GM18508 (cell line): ENCODE measurements around the gene CNFN.

Experiments
- ATAC-seq: cut with Tn5 transposase; IDR thresholded peaks from one replicate; pipeline ENCODE4 v1.9.1; 2021; ENCODE audit warnings: moderate number of reproducible peaks; ENCODE audit not compliant: insufficient read depth, unreplicated experiment

Gene CNFN

DNA sequence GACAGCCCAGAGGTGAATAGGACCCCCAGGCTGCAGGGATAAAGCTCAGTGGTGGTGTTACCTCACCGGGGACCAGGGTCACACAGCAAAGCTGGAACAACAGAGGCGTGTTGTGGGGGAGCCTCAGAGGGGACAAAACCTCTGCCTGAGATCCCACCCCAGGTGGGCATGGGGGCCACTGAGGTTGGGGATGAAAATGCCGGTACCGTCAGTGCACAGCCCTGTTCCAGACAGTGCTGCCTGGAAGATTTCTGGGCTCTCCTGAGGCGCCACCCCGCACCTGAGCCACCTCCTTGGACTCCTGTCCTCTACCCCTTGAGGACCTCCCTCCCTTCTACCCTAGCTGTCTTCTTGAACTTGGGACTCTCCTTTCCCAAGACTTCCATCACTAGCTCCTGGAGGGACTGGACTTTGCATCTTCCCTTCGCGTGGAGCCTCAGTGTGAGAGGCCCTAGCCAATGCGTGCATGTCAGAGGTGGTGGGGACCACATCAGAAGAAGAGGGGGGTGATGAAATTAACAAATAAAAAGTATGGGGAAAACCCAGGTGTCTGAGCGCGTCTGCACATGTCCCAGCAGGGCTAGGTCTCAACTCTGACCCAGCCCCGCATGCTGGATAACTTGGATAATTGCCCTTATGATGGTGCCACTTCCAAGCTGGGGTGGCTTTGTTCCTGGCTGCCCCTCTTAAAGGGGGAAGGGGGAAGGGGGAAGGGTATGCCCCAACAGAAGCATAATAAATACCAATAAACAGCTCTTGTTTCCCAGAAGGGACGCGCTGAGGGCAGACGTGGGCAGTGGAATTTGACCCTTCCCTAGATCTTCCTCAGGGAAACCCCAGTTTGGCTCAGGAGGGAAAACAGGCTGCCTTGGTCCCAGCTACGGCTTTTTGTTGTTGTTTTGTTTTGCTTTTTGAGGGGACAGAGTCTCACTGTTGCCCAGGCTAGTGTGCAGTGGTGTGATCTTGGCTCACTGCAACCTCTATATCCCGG is 11.6 kb downstream of the CNFN start:
- no peak for ATAC-seq

- no peak for ATAC-seq
These were observed 13.9 kb downstream of the CNFN start for GRCh38 chr19:42376177-42376555.

DNA sequence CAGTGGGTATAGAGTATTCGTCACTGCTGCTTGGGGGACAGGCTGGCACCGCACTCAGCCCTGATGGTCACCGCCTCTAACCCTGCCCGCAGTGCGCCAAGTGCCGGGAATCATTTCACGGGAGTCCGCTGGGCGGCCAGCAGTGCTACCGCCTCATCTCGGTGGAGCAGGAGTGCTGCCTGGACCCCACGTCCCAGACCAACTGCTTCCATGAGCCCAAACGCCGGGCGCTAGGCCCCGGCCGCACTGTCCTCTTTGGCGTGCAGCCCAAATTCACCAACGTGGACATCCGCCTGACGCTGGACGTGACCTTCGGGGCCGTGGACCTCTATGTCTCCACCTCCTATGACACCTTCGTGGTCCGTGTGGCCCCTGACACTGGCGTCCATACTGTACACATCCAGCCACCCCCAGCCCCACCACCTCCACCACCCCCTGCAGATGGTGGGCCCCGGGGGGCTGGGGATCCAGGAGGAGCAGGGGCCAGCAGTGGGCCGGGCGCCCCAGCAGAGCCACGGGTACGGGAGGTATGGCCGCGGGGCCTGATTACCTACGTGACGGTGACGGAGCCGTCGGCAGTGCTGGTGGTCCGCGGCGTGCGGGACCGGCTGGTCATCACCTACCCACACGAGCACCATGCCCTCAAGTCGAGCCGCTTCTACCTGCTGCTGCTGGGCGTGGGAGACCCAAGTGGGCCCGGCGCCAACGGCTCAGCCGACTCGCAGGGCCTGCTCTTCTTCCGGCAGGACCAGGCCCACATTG is 14.5 kb downstream of the CNFN start:
- ATAC-seq = no peak

DNA sequence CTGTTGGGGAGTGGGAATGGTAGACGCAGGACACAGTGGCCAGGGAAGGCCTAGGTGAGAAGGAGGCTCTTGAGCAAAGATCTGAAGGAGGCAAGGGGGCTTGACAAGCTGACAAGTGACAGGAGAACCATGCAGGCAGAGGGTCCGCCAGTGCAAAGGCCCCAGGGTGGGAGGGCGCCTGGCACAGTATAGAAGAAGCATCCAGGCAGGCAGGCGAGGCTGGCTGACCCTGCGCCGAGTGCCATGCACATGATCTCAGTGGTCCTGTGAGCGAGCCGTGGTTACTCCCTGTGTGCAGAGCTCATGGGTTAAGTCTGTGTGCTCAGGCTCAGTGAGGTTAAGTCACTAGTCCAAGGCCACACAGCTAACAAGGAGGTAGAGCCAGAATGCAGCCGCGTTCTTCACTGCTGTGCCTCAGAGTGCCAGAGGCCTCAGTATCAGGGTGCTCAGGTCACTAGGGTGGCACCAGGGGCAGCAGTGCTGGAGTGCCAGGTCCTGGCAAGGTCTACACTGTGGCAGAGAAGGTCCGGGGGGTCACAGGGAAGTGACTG is 15.2 kb downstream of the CNFN start:
- no peak for ATAC-seq

DNA sequence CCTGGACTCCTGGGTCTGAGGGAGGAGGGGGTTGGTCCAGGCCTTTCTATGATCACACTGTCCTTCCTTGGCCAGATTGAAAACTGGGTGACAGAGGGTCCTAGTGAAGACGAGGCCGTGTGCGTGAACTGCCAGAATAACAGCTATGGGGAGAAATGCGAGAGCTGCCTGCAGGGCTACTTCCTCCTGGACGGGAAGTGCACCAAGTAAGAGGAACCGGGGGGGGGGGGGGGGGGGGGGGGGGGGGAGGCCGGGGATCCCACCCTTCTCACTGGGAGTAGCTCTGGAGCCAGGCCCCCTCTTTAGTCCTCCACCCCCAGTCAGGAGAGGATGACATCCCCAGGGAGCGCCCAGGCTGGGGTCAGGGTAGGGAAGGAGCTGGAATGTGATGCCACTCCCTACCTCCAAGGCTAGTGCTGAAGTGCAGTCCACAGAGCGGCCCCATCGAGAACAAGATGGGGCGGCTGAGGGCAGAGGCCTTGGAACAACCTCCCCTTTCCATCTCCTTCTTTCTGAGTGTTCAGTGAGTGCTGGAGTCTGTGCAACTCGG is 19.4 kb downstream of the CNFN start:
- no peak for ATAC-seq

DNA sequence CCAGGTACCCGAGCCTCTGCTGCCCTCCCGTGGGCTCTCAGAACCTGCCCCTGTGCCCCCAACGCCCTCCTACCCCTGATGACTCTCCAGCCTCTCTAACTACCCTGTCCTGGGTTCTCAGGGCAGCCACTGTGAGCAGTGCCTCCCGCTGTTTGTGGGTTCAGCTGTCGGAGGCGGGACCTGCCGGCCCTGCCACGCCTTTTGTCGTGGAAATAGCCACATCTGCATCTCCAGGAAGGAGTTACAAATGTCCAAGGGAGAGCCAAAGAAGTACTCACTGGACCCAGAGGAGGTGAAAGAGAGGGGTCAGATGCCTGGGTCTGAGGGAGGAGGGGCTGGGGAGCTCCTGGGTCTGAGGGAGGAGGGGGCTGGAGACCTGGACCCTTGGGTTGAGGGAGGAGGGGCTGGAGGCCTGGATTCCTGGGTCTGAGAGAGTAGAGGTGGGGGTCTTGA is 20.0 kb downstream of the CNFN start:
- ATAC-seq = no peak

DNA sequence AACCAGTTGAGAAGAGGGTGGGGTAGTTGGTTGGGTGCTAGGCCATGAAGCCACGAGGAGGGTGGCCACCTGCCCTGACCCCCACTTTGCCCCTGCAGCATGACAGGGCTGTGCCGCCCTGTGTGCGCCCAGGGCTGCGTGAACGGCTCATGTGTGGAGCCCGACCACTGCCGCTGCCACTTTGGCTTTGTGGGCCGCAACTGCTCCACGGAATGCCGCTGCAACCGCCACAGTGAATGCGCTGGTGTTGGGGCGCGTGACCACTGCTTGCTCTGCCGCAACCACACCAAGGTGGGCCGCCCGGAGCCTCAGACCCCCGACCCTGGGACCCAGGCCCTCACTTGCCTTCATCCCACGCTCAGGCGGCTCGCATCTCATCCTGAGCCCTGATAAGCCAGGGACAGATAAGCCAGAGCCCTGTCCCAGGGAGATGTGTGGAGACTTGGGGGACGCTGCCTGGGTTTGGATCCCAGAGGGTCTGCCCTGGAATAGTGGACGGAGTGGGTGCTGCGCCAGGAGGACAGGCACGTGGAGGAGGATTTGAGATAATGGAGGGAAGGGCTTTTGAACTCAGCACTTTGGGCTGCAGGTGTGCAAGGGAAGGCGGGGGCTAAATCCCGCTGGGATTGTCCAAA is 20.5 kb downstream of the CNFN start:
- no peak for ATAC-seq

GRCh38 chr19:42368765-42369164 is 21.3 kb downstream of the CNFN start:
- ATAC-seq = no peak

DNA sequence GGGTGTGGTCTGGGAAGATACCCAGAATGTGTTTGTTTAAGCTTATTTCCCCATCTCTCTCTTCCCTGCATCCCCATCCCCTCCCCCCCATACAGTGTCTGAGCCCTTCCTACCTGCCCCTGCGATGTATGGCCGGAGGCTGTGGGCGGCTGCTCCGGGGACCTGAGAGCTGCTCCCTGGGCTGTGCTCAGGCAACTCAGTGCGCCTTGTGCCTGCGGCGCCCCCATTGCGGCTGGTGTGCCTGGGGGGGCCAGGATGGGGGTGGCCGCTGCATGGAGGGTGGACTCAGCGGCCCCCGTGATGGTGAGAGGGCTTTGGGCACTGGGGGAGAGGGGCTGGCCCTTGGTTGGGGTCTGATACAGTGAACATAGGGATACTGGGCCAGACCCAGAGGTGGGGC is 21.7 kb downstream of the CNFN start:
- ATAC-seq = no peak

DNA sequence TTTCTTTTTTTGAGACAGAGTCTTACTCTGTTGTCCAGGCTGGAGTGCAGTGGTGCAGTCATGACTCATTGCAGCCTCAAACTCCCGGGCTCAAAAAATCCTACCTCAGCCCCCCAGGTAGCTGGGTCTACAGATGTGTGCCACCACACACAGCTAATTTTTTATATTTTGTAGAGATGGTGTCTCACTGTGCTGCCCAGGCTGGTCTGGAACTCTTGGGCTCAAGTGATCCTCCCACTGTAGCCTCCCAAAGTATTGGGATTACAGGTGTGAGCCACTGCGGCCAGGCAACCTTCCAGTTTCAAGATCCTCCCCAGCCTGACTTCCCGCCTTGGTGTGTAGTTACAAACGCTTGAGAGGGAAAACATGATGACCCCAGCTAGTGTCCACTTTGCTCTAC is 22.2 kb downstream of the CNFN start:
- no peak for ATAC-seq

- no peak for ATAC-seq
These were observed 23.4 kb downstream of the CNFN start for GRCh38 chr19:42366673-42367072.

DNA sequence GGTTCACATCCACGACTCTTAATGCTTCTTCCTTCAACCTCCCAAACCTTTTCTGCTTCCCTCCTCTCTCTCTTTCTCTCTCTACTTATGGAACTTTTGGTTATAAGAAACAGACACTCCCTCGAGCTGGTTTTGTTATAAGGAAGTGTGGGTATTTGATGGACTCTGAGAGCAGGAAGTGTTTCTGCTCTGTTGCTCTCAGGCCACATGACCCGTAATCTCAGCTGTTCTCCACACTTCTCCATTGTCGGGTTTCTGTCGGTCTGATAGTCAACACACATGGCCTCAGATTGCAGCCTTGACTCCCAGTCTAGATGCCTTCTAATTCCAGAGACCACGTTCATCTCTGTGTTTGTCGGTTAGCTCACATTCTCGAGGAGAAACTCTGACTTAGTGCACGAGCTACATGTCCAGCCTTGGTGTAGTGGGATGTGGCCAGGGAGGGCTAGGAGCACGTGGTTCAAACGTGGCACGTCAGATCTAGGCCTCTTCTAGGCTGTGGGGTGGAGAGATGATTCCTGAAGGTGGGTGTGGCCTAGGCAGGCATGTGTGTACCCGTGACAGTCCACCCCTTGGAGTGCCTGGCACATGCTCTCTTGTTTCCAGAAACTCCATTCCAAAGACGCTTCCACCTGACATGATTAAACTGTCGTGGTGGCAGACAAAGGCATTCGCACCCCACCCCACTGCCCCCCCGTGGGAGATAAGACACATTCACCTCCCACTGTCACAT is 26.3 kb downstream of the CNFN start:
- ATAC-seq = no peak

DNA sequence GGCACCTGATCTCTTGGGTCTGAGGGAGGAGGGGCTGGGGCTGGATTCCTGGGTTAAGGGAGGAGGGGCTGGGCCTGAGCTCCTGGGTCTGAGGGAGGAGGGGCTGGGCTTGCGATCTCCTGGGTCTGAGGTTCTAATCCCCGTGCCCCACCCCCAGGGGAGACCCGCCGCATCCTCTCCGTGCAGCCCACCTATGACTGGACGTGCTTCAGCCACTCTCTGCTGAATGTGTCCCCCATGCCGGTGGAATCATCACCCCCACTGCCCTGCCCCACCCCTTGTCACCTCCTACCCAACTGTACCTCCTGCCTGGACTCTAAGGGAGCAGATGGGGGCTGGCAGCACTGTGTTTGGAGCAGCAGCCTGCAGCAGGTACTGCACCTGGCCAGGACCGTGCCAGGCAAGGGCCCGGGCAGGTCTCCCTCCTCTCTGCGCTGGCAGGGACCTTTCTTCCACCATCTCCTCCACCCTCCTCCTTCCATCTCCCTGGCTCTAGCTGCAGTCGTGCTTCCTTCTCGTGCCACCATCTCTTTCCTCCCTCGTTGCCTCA is 27.1 kb downstream of the CNFN start:
- ATAC-seq = no peak

GRCh38 chr19:42362342-42362741 is 27.8 kb downstream of the CNFN start:
- ATAC-seq = no peak

DNA sequence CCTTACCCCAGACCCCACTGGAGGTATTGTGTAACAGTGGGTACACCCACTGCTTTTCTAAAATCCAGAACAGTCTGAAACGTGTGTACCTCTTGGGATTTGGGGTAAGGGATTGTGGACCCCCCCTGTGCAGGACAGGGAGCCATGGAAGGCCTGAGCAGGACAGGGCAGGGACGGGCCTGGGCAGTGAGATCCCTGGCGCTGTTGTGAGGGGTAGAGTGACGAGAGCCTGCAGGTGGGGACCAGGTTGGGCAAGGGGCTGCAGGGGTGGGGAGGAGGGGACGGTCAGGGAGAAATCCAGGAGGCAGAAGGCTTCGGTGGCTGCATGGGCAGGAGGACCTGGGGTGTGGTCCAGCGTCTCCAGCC is 28.6 kb downstream of the CNFN start:
- ATAC-seq = no peak

DNA sequence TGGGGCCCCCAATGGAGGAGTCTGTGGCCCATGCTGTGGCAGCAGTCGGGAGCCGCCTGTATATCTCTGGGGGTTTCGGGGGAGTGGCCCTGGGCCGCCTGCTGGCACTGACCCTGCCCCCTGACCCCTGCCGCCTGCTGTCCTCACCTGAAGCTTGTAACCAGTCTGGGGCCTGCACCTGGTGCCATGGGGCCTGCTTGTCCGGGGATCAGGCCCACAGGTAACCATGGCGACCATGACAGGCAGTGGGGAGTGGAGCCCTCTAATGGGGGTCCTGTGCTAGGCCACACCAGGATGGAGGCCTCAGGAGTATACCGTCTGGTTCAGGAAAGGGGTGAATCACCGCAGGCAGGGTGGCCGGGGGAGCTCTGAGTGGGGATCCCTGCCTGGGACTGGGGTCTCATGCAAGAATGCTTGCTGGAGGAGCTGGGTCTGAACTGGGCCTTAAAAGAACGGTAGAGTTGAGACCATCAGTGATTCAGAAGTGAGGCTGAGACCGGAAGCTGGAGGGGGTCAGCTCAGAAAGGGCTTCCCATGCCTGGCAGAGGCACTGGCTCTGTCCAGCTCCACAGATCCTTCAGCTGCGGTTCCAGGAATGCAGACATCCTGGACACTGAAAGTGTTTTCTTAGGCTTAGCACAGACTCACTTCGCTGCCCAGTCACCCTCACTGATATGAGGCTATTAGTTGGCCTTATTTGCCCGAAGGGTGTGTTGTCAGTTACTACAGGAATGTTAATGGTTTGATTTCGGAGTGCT is 29.1 kb downstream of the CNFN start:
- no peak for ATAC-seq

DNA sequence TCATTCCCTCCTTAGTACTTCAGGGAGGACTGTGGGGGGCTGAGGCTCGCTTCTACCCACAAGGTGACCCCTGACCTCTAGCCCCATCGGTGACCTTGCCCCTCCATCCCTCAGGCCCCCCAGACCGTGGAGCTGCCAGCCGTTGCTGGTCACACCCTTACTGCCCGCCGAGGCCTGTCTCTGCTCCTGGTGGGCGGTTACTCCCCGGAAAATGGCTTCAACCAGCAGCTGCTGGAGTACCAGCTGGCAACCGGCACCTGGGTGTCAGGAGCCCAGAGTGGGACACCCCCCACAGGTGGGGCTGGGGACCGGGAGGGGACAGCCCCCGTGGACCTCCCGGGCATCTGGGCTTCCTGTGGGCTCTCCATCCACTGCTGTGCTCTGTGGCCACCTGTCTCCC is 32.8 kb downstream of the CNFN start:
- no peak for ATAC-seq

DNA sequence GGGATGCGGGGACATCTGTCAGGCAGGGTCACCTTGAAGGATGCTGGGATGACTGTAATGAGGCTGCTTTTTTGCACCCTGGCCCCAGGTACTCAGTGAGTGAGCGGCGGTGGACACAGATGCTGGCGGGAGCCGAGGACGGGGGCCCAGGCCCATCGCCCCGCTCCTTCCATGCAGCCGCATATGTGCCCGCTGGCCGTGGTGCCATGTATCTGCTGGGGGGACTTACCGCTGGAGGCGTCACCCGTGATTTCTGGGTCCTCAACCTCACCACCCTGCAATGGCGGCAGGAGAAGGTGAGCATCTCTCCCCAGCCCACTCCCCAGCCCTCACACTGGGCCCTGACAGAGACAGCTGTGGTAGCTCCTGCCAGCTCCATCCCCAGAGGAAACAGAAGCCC is 33.4 kb downstream of the CNFN start:
- ATAC-seq = no peak

GRCh38 chr19:42355896-42356295 is 34.2 kb downstream of the CNFN start:
- no peak for ATAC-seq
